NB4 (cell line): Measurements from ENCODE around the gene ZNF219.

ENCODE experiments used
- POLR2A ChIP-seq: IDR thresholded peaks from 2 replicates; pipeline ENCODE4 v1.6.1; 2011; ENCODE audit warnings: mild to moderate bottlenecking; ENCODE audit not compliant: insufficient read length; ENCODE audit errors: extremely low read depth
- TF ChIP-seq, protein P1 (sequence below): IDR thresholded peaks from one replicate; pipeline ENCODE4 v1.5.1; 2012; ENCODE audit warnings: low read depth, low read length
- TF ChIP-seq, protein P2 (sequence below): IDR thresholded peaks from 2 replicates; pipeline ENCODE4 v1.6.1; 2011; ENCODE audit warnings: low read depth, low read length

DNA sequence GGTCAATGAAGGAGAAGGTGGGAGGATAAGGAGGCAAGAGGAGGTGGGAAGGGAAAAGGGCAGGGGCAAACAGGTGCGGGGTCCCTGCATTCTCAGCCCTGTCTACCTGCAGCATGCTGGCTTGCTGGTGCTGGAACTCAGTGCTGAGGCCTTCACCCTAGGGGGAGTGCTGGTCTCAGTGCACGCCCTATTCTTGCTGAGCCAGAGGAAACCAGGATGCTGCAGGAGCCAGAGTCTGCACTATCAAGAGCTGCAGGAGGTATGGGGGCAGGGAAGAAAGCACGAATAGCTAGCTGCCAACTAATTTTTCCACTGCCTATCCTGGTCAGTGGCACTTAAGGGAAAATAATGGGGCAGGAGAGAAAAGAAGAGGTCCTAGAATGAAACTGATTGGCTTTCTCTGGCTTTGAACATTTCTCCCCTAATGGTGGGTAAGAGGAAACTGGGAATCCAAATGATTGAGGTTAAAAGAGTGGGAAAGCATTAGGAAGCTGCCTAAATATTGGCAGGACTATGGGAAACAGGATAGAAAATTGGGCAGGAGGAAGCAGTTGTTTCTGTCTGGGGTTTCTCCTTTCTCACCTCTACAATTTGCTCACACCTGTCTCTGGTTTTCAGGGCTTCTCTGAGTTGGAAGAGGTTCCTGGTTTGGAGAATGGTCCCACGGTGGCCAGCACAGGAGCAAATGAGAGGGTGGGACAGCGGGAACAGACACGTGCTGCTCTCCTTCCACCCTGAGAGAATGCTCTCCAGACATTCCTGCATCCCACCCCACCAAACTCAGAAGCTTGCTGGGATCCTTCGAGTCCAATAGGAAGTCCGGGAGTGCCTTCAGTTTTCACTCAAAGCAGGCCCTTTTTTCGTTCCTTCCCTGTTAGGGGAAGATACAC is 4.3 kb upstream of the ZNF219 start:
- TF ChIP-seq POLR2A: no peak
- TF ChIP-seq, protein P1, sequence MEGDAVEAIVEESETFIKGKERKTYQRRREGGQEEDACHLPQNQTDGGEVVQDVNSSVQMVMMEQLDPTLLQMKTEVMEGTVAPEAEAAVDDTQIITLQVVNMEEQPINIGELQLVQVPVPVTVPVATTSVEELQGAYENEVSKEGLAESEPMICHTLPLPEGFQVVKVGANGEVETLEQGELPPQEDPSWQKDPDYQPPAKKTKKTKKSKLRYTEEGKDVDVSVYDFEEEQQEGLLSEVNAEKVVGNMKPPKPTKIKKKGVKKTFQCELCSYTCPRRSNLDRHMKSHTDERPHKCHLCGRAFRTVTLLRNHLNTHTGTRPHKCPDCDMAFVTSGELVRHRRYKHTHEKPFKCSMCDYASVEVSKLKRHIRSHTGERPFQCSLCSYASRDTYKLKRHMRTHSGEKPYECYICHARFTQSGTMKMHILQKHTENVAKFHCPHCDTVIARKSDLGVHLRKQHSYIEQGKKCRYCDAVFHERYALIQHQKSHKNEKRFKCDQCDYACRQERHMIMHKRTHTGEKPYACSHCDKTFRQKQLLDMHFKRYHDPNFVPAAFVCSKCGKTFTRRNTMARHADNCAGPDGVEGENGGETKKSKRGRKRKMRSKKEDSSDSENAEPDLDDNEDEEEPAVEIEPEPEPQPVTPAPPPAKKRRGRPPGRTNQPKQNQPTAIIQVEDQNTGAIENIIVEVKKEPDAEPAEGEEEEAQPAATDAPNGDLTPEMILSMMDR: no peak
- TF ChIP-seq, protein P2, sequence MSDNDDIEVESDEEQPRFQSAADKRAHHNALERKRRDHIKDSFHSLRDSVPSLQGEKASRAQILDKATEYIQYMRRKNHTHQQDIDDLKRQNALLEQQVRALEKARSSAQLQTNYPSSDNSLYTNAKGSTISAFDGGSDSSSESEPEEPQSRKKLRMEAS: no peak
